Measurements from ENCODE around the gene TRAP1.
A peak's percentile ranks its signal among the peaks of the same experiment; 100 is the strongest.

The TRAP1 gene

DNA sequence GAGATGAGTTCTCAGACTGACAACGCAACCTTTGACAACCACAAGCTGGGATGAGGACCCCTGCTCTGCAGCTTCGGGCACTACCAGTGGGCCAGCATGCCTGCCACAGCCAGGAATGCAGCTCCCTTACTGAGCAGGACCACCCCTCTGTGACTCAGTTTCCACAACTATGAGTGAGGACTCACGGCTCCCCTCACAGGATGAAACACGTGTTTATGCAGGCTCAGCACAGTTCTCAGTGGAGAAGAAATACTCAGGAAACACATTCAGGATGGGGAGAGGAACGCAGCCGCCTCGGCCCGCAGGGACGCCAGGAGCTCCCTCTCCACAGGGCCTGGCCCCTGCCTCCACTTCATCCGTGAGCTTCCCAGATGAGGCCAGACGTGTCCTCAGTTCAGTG lies 48.7 kb downstream of the TRAP1 start:
- Histone ChIP-seq H3K4me3 (ENCODE audit: low read depth, low read length, poor library complexity, severe bottlenecking) (no peak overlapping the region), H3K36me3 (ENCODE audit: insufficient read depth, low read length) (peaks cover 87% of the 10 kb centered on the region), H2AFZ (ENCODE audit: low read length) (no peak overlapping the region), H3K4me1 (ENCODE audit: insufficient read depth, low read length, severe bottlenecking) (no peaks in the 10 kb centered on the region), H3K4me2 (ENCODE audit: low read length) (no peak overlapping the region), H3K9me2 (ENCODE audit: low read depth, low read length) (no peaks in the 10 kb centered on the region), H3K79me2 (ENCODE audit: insufficient read depth, low read length) (no peaks in the 10 kb centered on the region), H4K20me1 (ENCODE audit: insufficient read depth, low read length) (no peaks in the 10 kb centered on the region), H3K9ac (ENCODE audit: low read length) (no peak overlapping the region), H3K27me3 (ENCODE audit: insufficient read depth, low read length) (no peaks in the 10 kb centered on the region), H3K9me3 (ENCODE audit: low read length) (no peaks in the 10 kb centered on the region), H3K27ac (ENCODE audit: low read depth, low read length, poor library complexity, severe bottlenecking) (no peak overlapping the region), H3F3A (ENCODE audit: insufficient read depth, low read length) (no peaks in the 10 kb centered on the region)
- TF ChIP-seq, protein P1, sequence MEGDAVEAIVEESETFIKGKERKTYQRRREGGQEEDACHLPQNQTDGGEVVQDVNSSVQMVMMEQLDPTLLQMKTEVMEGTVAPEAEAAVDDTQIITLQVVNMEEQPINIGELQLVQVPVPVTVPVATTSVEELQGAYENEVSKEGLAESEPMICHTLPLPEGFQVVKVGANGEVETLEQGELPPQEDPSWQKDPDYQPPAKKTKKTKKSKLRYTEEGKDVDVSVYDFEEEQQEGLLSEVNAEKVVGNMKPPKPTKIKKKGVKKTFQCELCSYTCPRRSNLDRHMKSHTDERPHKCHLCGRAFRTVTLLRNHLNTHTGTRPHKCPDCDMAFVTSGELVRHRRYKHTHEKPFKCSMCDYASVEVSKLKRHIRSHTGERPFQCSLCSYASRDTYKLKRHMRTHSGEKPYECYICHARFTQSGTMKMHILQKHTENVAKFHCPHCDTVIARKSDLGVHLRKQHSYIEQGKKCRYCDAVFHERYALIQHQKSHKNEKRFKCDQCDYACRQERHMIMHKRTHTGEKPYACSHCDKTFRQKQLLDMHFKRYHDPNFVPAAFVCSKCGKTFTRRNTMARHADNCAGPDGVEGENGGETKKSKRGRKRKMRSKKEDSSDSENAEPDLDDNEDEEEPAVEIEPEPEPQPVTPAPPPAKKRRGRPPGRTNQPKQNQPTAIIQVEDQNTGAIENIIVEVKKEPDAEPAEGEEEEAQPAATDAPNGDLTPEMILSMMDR (IDR thresholded peaks at IDR 0.05; ENCODE audit: low read length) = no peak
- TF ChIP-seq EZH2 (IDR thresholded peaks at IDR 0.05; ENCODE audit: borderline replicate concordance, low read length) = no peak

DNA sequence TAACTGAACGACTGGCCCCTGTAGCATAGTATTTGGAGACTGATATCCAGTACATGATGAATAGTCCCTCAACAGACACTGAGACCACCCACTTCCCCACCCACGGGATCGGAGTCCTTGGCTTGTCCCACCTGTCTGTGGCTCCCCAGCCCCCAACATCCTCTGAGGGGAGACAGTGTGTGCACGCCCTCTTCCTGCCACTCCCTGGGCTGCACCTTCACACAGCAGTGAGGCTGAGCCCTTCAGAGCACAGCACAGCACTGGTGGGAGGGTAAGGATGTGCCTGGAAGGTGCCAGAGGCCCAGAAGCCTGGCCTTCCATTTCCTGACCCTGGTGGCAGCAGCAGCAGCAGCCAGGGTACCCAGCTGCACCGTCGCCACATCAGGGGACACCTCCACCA lies 51.8 kb downstream of the TRAP1 start:
- TF ChIP-seq, protein P1 (IDR thresholded peaks at IDR 0.05; ENCODE audit: low read length) = peak; percentile 36; the same call in 1 of the 2 replicates
- TF ChIP-seq EZH2 (IDR thresholded peaks at IDR 0.05; ENCODE audit: borderline replicate concordance, low read length) = no peak
- no peak overlapping the region for H3K27ac ChIP-seq (ENCODE audit: low read depth, low read length, poor library complexity, severe bottlenecking)
- H3K27me3 ChIP-seq (ENCODE audit: insufficient read depth, low read length) = no peaks in the 10 kb centered on the region
- no peaks in the 10 kb centered on the region for H3K4me1 ChIP-seq (ENCODE audit: insufficient read depth, low read length, severe bottlenecking)
- H3F3A ChIP-seq (ENCODE audit: insufficient read depth, low read length) = no peaks in the 10 kb centered on the region
- H3K4me2 ChIP-seq (ENCODE audit: low read length) = no peak overlapping the region
- H3K79me2 ChIP-seq (ENCODE audit: insufficient read depth, low read length) = no peaks in the 10 kb centered on the region
- no peak overlapping the region for H2AFZ ChIP-seq (ENCODE audit: low read length)
- no peak overlapping the region for H3K4me3 ChIP-seq (ENCODE audit: low read depth, low read length, poor library complexity, severe bottlenecking)
- H3K9me2 ChIP-seq (ENCODE audit: low read depth, low read length) = no peaks in the 10 kb centered on the region
- no peaks in the 10 kb centered on the region for H4K20me1 ChIP-seq (ENCODE audit: insufficient read depth, low read length)
- H3K9ac ChIP-seq (ENCODE audit: low read length) = no peak overlapping the region
- peaks cover 89% of the 10 kb centered on the region for H3K36me3 ChIP-seq (ENCODE audit: insufficient read depth, low read length)
- no peaks in the 10 kb centered on the region for H3K9me3 ChIP-seq (ENCODE audit: low read length)

DNA sequence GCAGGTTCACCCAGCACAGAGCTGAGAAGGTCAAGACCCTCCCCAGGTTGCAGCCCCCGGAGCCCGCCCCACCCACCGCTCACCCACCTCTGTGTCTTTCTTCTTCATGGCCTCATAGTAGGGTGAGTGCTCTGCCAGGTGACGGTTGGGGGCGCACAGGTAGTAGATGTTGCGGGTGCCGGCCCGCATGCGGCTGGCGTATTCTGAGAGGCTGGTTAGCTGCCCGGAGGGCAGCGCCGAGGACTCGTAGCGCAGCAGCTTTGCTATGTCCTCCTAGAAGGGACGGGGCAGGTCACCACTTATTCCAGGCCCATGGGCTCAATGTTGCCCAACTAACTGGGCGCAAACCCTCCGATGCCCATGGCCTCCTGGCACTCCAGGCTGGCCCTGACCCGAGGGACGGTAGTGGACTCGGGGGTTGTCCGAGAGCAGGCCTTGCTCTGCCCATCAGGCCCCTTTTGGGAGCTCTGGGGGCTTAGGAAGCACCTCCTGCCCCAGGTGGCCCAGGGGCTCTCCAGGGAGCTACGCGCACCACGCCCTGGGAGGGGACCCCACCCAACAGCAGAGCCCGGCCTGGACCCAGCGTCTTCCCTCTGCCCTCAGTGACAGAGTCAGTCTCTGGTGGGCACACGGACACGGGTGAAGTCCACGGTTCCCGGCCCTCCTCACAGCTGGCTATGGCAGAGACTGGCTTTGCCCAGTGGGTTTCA lies 53.0 kb downstream of the TRAP1 start:
- no peaks in the 10 kb centered on the region for H3K79me2 ChIP-seq (ENCODE audit: insufficient read depth, low read length)
- TF ChIP-seq EZH2 (IDR thresholded peaks at IDR 0.05; ENCODE audit: borderline replicate concordance, low read length) = no peak
- TF ChIP-seq, protein P1 (IDR thresholded peaks at IDR 0.05; ENCODE audit: low read length) = no peak
- no peak overlapping the region for H3K27ac ChIP-seq (ENCODE audit: low read depth, low read length, poor library complexity, severe bottlenecking)
- no peaks in the 10 kb centered on the region for H3K9me2 ChIP-seq (ENCODE audit: low read depth, low read length)
- no peak overlapping the region for H2AFZ ChIP-seq (ENCODE audit: low read length)
- no peaks in the 10 kb centered on the region for H4K20me1 ChIP-seq (ENCODE audit: insufficient read depth, low read length)
- H3K4me1 ChIP-seq (ENCODE audit: insufficient read depth, low read length, severe bottlenecking) = no peaks in the 10 kb centered on the region
- no peak overlapping the region for H3K4me2 ChIP-seq (ENCODE audit: low read length)
- H3K9ac ChIP-seq (ENCODE audit: low read length) = no peak overlapping the region
- H3K27me3 ChIP-seq (ENCODE audit: insufficient read depth, low read length) = no peaks in the 10 kb centered on the region
- H3K9me3 ChIP-seq (ENCODE audit: low read length) = no peaks in the 10 kb centered on the region
- peaks cover 93% of the 10 kb centered on the region for H3K36me3 ChIP-seq (ENCODE audit: insufficient read depth, low read length)
- H3F3A ChIP-seq (ENCODE audit: insufficient read depth, low read length) = no peaks in the 10 kb centered on the region
- H3K4me3 ChIP-seq (ENCODE audit: low read depth, low read length, poor library complexity, severe bottlenecking) = no peak overlapping the region

Measured in OCI-LY1 (cell line).